Bone marrow (tissue), 2 donors: ENCODE data around the gene MEF2D.
A peak's percentile ranks its signal among the peaks of the same experiment; 100 is the strongest.

Experiments used
- DNase-seq, 2 donors: peaks; one replicate each; lab custom pipeline; 2025; lab: John Stamatoyannopoulos, UW

Gene MEF2D

GRCh38 chr1:156467906-156468305 is 32.7 kb downstream of the MEF2D start:
- no peak for DNase-seq

GRCh38 chr1:156467385-156467784 is 33.2 kb downstream of the MEF2D start:
- no peak for DNase-seq

- DNase-seq = no peak
Observed at GRCh38 chr1:156465747-156466365, 34.7 kb downstream of the MEF2D start.

GRCh38 chr1:156464825-156465452 is 35.6 kb downstream of the MEF2D start:
- no peak for DNase-seq

- DNase-seq = no peak
Observed at GRCh38 chr1:156464335-156464734, 36.2 kb downstream of the MEF2D start.

- no peak for DNase-seq
Observed at GRCh38 chr1:156463874-156464273, 36.7 kb downstream of the MEF2D start.

- DNase-seq = no peak
Observed at GRCh38 chr1:156462954-156463795, 37.4 kb downstream of the MEF2D start.

- no peak for DNase-seq
Observed at GRCh38 chr1:156461781-156462647, 38.6 kb downstream of the MEF2D start.

GRCh38 chr1:156461109-156461508 is 39.5 kb downstream of the MEF2D start:
- no peak for DNase-seq

- DNase-seq = no peak
Observed at GRCh38 chr1:156460525-156460924, 40.0 kb downstream of the MEF2D start.

- no peak for DNase-seq
Observed at GRCh38 chr1:156458181-156458503, 42.4 kb downstream of the MEF2D start.

- DNase-seq = peak; percentile 86 to 96
Observed at GRCh38 chr1:156456625-156457465, 43.7 kb downstream of the MEF2D start.

- DNase-seq = no peak
Observed at GRCh38 chr1:156455362-156455761, 45.2 kb downstream of the MEF2D start.

- DNase-seq = no peak
Observed at GRCh38 chr1:156452907-156453306, 47.7 kb downstream of the MEF2D start.

- no peak for DNase-seq
Observed at GRCh38 chr1:156451505-156452160, 48.9 kb downstream of the MEF2D start.

- no peak for DNase-seq
Observed at GRCh38 chr1:156448134-156448967, 52.2 kb downstream of the MEF2D start.

- peak; percentile 40 to 64 for DNase-seq
Observed at GRCh38 chr1:156445789-156446263, 54.7 kb downstream of the MEF2D start.

GRCh38 chr1:156444407-156445001 is 56.1 kb downstream of the MEF2D start:
- DNase-seq = peak in 1 of 2 donors; percentile 30

- no peak for DNase-seq
Observed at GRCh38 chr1:156443286-156443685, 57.3 kb downstream of the MEF2D start.
